Esophagus squamous epithelium (tissue), 5 donors: Measurements from ENCODE around the gene SMTNL2. TPM values are rescaled to one million over a fixed set of nuclear protein-coding genes. Genes with fewer than 3 reads are reported as not detected.

ENCODE experiments used
- DNase-seq: peaks from one replicate; lab custom pipeline; 2025; lab: John Stamatoyannopoulos, UW
- H3K27ac ChIP-seq, 4 donors: fragments of 200-600 bp; sonication (generic); one replicate each; pipeline ENCODE4 v1.5.1; 2016 to 2019; ENCODE audit warnings: mild to moderate bottlenecking in 1 of 4
- H3K27me3 ChIP-seq, 4 donors: fragments of 200-600 bp; sonication (generic); 1 replicate in 3 of 4; 2 replicates in 1 of 4; pipeline versions ENCODE4 v1.5.1 to v1.6.0; 2017 to 2021; ENCODE audit warnings: antibody characterized with exemption in 1 of 4
- H3K36me3 ChIP-seq, 3 donors: fragments of 200-600 bp; sonication (generic); one replicate each; pipeline ENCODE4 v1.5.1; 2016 to 2019
- H3K4me1 ChIP-seq, 3 donors: fragments of 200-600 bp; sonication (generic); one replicate each; pipeline ENCODE4 v1.5.1; 2017 to 2019
- H3K4me3 ChIP-seq, 4 donors: fragments of 200-600 bp; sonication (generic); 1 replicate in 3 of 4; 2 replicates in 1 of 4; pipeline ENCODE4 v1.5.1; 2016 to 2019; ENCODE audit warnings: mild to moderate bottlenecking in 2 of 4, moderate library complexity in 1 of 4
- H3K9me3 ChIP-seq, 3 donors: fragments of 200-600 bp; sonication (generic); one replicate each; pipeline ENCODE4 v1.5.1; 2016 to 2019
- POLR2A ChIP-seq, 4 donors: fragments of 450-650 bp; IDR thresholded peaks; one replicate each; pipeline ENCODE4 v1.6.1; 2017; ENCODE audit warnings: antibody characterized with exemption in 4 of 4, mild to moderate bottlenecking in 4 of 4, moderate library complexity in 3 of 4
- WGBS, 2 donors: methylation state at CpG; one replicate each; pipeline ENCODE4 v1.1.5; 2018; 5-methylcytosine and 5-hydroxymethylcytosine counted together
- intact Hi-C: fragments of 100-400 bp; cut with DNase I; formaldehyde crosslinking; loops from one replicate; pipeline ENCODE4 v1.15.0; 2022
- total RNA-seq, 4 donors: library from RNA; depleted of rRNA; stranded (reverse); fragments of >200 nt; gene quantifications; one replicate each; pipeline ENCODE4 v1.1.0, GENCODE V29; 2016
- TF ChIP-seq, protein P1 (sequence below), 6 experiments: fragments of 450-650 bp in 4 of 6; fragments of 200-600 bp in 2 of 6; sonication (generic) in 2 of 6; IDR thresholded peaks; one replicate each; pipeline ENCODE4 v1.5.1; 2016 to 2019; ENCODE audit warnings: antibody characterized with exemption in 6 of 6, mild to moderate bottlenecking in 4 of 6, moderate library complexity in 4 of 6
- donor health status: DM: yes; HTN: yes; CAD: no.

Gene SMTNL2
- total RNA-seq, 4 donors from 2014 or later, result 0.41 to 0.76 (median 0.69) TPM

- TF ChIP-seq POLR2A (IDR thresholded peaks at IDR 0.05), result no peak
- TF ChIP-seq, protein P1, sequence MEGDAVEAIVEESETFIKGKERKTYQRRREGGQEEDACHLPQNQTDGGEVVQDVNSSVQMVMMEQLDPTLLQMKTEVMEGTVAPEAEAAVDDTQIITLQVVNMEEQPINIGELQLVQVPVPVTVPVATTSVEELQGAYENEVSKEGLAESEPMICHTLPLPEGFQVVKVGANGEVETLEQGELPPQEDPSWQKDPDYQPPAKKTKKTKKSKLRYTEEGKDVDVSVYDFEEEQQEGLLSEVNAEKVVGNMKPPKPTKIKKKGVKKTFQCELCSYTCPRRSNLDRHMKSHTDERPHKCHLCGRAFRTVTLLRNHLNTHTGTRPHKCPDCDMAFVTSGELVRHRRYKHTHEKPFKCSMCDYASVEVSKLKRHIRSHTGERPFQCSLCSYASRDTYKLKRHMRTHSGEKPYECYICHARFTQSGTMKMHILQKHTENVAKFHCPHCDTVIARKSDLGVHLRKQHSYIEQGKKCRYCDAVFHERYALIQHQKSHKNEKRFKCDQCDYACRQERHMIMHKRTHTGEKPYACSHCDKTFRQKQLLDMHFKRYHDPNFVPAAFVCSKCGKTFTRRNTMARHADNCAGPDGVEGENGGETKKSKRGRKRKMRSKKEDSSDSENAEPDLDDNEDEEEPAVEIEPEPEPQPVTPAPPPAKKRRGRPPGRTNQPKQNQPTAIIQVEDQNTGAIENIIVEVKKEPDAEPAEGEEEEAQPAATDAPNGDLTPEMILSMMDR (IDR thresholded peaks at IDR 0.05), result no peak
- intact Hi-C loops, result no loop called here
- Histone ChIP-seq H3K36me3 (peaks cover 14 to 58% (median 18%) of the 10 kb centered on the region in 3 donors), H3K4me1 (peaks cover 27 to 98% (median 54%) of the 10 kb centered on the region in 3 donors), H3K9me3 (no peaks in the 10 kb centered on the region), H3K27me3 (peaks cover 0 to 27% (median 0%) of the 10 kb centered on the region in 4 donors), H3K27ac (peak overlapping the region; percentile 23 to 85 (median 74)), H3K4me3 (no peak overlapping the region)
- DNase-seq, result no peak
- 29 to 30% methylated on average over 4 to 6 of the region's 18 CpGs for WGBS, 2 donors
These were observed 47.5 kb upstream of the SMTNL2 start for GRCh38 chr17:4536742-4537411.

- TF ChIP-seq, protein P1 (IDR thresholded peaks at IDR 0.05), result no peak
- no peak for TF ChIP-seq POLR2A (IDR thresholded peaks at IDR 0.05)
- peak overlapping the region; percentile 23 to 85 (median 74) for H3K27ac ChIP-seq
- peaks cover 27 to 99% (median 54%) of the 10 kb centered on the region in 3 donors for H3K4me1 ChIP-seq
- DNase-seq, result no peak
- intact Hi-C loops, result no loop called here
- peak overlapping the region in 1 of 4 donors; percentile 3 for H3K4me3 ChIP-seq
- WGBS, 2 donors, result 66% methylated on average over 12 of the region's 19 CpGs; no CpG with 5 or more reads in 1 of the 2 donors
- H3K36me3 ChIP-seq, result peaks cover 19 to 62% (median 25%) of the 10 kb centered on the region in 3 donors
- no peaks in the 10 kb centered on the region for H3K9me3 ChIP-seq
- H3K27me3 ChIP-seq, result peaks cover 0 to 26% (median 0%) of the 10 kb centered on the region in 4 donors
These were observed 46.7 kb upstream of the SMTNL2 start for GRCh38 chr17:4537451-4538235.

DNA sequence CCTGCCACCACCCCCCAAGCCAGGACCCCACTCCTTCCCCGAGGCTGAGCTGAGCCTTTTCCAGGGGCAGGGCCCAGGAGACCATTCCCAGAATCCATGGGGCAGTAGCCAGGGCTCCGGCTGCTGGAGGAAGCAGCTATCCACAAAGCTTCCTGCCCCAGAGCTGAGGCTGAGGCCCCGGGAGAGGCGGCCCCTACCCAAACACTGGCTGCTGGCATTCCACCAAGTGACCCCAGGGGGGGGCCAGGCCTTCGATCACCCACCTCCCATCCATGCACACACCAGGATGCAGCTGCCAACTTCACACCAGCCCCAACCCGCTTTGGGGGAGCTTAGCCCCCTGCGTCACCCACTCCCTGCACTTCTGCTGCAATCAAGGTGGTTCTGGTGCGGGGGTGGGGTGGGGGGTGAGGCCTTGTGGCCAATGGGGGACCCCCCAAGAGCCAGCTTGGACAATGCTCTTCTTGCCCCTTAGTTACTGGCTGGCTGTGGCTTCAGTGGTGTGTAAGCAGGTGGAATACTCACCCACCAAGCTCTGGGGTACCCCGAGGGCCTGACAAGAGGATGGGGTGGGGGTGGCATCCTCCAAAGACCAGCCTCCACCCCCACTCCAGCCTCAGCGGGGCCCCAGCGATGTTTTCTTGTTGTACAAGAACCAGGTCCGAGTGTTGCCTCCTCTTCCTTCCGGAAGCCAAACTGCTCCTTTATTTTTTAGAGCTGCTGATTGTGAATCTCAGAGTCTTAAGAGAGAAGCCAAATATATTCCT, 45.9 kb upstream of the SMTNL2 start:
- WGBS, 2 donors, result 75 to 82% methylated on average over 5 to 8 of the region's 13 CpGs
- H3K4me1 ChIP-seq, result peaks cover 25 to 94% (median 49%) of the 10 kb centered on the region in 3 donors
- H3K4me3 ChIP-seq, result peak overlapping the region in 1 of 4 donors; percentile 3
- DNase-seq, result no peak
- intact Hi-C loops, result no loop called here
- H3K27ac ChIP-seq, result peak overlapping the region in 3 of 4 donors; percentile 71 to 85 (median 76)
- TF ChIP-seq POLR2A (IDR thresholded peaks at IDR 0.05), result no peak
- TF ChIP-seq, protein P1 (IDR thresholded peaks at IDR 0.05), result no peak
- H3K9me3 ChIP-seq, result no peaks in the 10 kb centered on the region
- H3K27me3 ChIP-seq, result peaks cover 0 to 20% (median 0%) of the 10 kb centered on the region in 4 donors
- peaks cover 23 to 64% (median 33%) of the 10 kb centered on the region in 3 donors for H3K36me3 ChIP-seq

DNA sequence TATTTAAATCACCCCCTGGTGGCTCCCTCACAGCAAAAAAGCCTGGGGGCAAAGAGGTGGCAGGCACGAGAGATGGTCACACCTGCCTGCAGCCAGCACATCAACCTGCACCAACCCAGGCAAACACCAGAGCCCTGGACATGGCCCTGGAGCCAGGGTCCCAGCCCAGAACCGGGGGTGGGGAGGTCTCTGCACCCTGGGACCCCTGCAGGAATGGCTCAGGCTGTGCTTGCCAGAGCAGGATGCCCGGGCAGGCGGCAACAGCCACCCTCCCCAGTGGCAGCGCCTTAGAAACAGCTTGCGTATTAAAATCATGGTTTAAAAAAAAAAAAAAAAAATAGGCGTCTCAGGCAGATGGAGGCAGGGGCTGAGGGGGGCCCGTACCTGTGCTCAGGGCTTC, 45.3 kb upstream of the SMTNL2 start:
- H3K27ac ChIP-seq, result peak overlapping the region in 2 of 4 donors; percentile 71 to 76
- H3K36me3 ChIP-seq, result peaks cover 24 to 70% (median 37%) of the 10 kb centered on the region in 3 donors
- DNase-seq, result no peak
- TF ChIP-seq POLR2A (IDR thresholded peaks at IDR 0.05), result no peak
- TF ChIP-seq, protein P1 (IDR thresholded peaks at IDR 0.05), result no peak
- peaks cover 19 to 88% (median 46%) of the 10 kb centered on the region in 3 donors for H3K4me1 ChIP-seq
- WGBS, 2 donors, result 56 to 66% methylated on average over 2 of the region's 8 CpGs
- H3K4me3 ChIP-seq, result peak overlapping the region in 1 of 4 donors; percentile 4
- peaks cover 0 to 14% (median 0%) of the 10 kb centered on the region in 4 donors for H3K27me3 ChIP-seq
- no peaks in the 10 kb centered on the region for H3K9me3 ChIP-seq
- intact Hi-C loops, result no loop called here
